BLaER1 (cell line): Measurements from ENCODE around the gene IGLL1.
A peak's percentile ranks its signal among the peaks of the same experiment; 100 is the strongest.
"Not testable (repeated sequence)": the region's sequence is repeated elsewhere in the genome, so short reads cannot be mapped to it uniquely, and the experiment has no call there.

Source experiments
- H3K27ac ChIP-seq: shearing (Covaris generic); formaldehyde crosslinking; 2 replicates; pipeline ENCODE4 v1.8.1; 2022
- H3K27me3 ChIP-seq: shearing (Covaris generic); formaldehyde crosslinking; 2 replicates; pipeline ENCODE4 v1.8.1; 2022
- H3K36me3 ChIP-seq: shearing (Covaris generic); formaldehyde crosslinking; 2 replicates; pipeline ENCODE4 v1.8.1; 2022
- H3K4me1 ChIP-seq: shearing (Covaris generic); formaldehyde crosslinking; 2 replicates; pipeline ENCODE4 v1.8.1; 2022
- H3K4me2 ChIP-seq: shearing (Covaris generic); formaldehyde crosslinking; 2 replicates; pipeline ENCODE4 v1.8.1; 2022
- H3K4me3 ChIP-seq: shearing (Covaris generic); formaldehyde crosslinking; 2 replicates; pipeline ENCODE4 v1.8.1; 2022
- H3K9ac ChIP-seq: shearing (Covaris generic); formaldehyde crosslinking; 2 replicates; pipeline ENCODE4 v1.8.1; 2022
- H3K9me3 ChIP-seq: shearing (Covaris generic); formaldehyde crosslinking; 2 replicates; pipeline ENCODE4 v1.8.1; 2022
- H4K20me1 ChIP-seq: shearing (Covaris generic); formaldehyde crosslinking; 2 replicates; pipeline ENCODE4 v1.8.1; 2022
- Cebpa-rat ChIP-seq: shearing (Covaris generic); IDR thresholded peaks from 2 replicates; pipeline ENCODE4 v1.8.1; 2022

IGLL1 gene

DNA sequence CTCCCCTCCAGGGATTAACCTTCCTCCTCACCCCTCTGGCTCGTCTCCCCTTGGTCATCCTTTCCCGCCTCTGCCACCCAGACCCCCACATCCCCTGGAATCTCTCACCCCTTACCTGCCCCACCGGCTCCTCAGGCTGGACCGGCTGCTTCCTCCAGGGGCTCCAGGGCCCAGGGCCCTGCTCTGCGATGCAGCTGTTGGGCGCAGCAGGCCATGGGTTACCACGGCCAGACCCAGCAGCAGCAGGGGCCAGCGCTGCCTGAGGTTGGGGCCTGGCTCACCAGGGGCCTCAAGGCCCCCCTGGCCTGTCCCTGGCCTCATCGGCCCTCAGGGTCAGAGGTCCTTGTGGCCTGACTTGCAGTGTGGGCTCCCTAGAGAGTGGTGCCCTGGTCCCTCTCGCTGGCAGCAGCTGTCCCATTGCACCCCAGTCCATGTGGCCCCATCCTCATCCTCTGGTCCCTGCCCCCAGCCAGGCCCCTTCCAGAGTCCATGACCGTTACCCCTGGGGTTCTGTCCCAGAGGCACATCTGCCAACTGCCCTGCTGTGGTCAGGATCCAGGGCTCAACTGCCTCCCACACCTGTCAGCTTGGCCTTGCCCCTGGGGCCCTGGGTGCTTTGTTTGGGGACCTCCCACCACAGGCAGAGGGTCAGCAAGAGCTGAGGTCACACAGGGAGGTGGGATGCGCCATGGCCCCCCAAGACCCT is at the start of gene IGLL1:
IGLL1 (minus strand) TSS at position 421 of the 706 bp plus-strand sequence; CDS start at position 321, 100 bp downstream.
- TF ChIP-seq Cebpa-rat = no peak
- Histone ChIP-seq H3K27ac (peak within 1 kb of the TSS; percentile 100), H3K4me2 (peak within 1 kb of the TSS; percentile 100), H3K4me1 (peaks cover 20% of the 10 kb centered on the region), H4K20me1 (no peaks in the 10 kb centered on the region), H3K36me3 (peaks cover 45% of the 10 kb centered on the region), H3K9me3 (no peaks in the 10 kb centered on the region), H3K4me3 (peak within 1 kb of the TSS; percentile 71), H3K27me3 (no peaks in the 10 kb centered on the region), H3K9ac (peak within 1 kb of the TSS; percentile 100)

- not testable (repeated sequence) for H3K9me3 ChIP-seq, H3K4me3 ChIP-seq, H4K20me1 ChIP-seq, H3K27ac ChIP-seq, H3K36me3 ChIP-seq, H3K9ac ChIP-seq, H3K27me3 ChIP-seq
- peaks cover 12% of the 10 kb centered on the region for H3K4me1 ChIP-seq
- H3K4me2 ChIP-seq = peak overlapping the region; percentile 22; the same call in 1 of the 2 replicates
Measured at GRCh38 chr22:23628056-23628743, 48.1 kb upstream of the IGLL1 start.

GRCh38 chr22:23627401-23628055 is 47.4 kb upstream of the IGLL1 start:
- H3K4me1 ChIP-seq = peaks cover 12% of the 10 kb centered on the region
- H4K20me1 ChIP-seq, H3K27me3 ChIP-seq, H3K9me3 ChIP-seq, H3K27ac ChIP-seq, H3K4me3 ChIP-seq, H3K9ac ChIP-seq, H3K36me3 ChIP-seq: not testable (repeated sequence)
- H3K4me2 ChIP-seq = peak overlapping the region; percentile 22; the same call in 1 of the 2 replicates

GRCh38 chr22:23626286-23626975 is 46.3 kb upstream of the IGLL1 start:
- no peaks in the 10 kb centered on the region for H3K9me3 ChIP-seq
- no peak overlapping the region for H3K27ac ChIP-seq
- H4K20me1 ChIP-seq = no peaks in the 10 kb centered on the region
- no peak overlapping the region for H3K4me3 ChIP-seq
- H3K36me3 ChIP-seq = 0 out of 2 replicates have a peak, but pooled peaks cover 3% of the 10 kb centered on the region
- H3K27me3 ChIP-seq = no peaks in the 10 kb centered on the region
- H3K4me2 ChIP-seq = no peak overlapping the region
- H3K9ac ChIP-seq = no peak overlapping the region
- no peak for TF ChIP-seq Cebpa-rat
- peaks cover 12% of the 10 kb centered on the region for H3K4me1 ChIP-seq

- H3K9ac ChIP-seq = no peak overlapping the region
- no peaks in the 10 kb centered on the region for H3K36me3 ChIP-seq
- H3K4me2 ChIP-seq = no peak overlapping the region
- H3K4me3 ChIP-seq = no peak overlapping the region
- no peak for TF ChIP-seq Cebpa-rat
- no peak overlapping the region for H3K27ac ChIP-seq
- no peaks in the 10 kb centered on the region for H3K9me3 ChIP-seq
- H3K27me3 ChIP-seq = no peaks in the 10 kb centered on the region
- H3K4me1 ChIP-seq = peaks cover 5% of the 10 kb centered on the region
- H4K20me1 ChIP-seq = no peaks in the 10 kb centered on the region
Measured at GRCh38 chr22:23622634-23623033, 42.5 kb upstream of the IGLL1 start.

GRCh38 chr22:23621916-23622315 is 41.8 kb upstream of the IGLL1 start:
- not testable (repeated sequence) for H3K4me3 ChIP-seq, H3K36me3 ChIP-seq, H3K4me1 ChIP-seq, H4K20me1 ChIP-seq, H3K9ac ChIP-seq, H3K4me2 ChIP-seq, H3K9me3 ChIP-seq, H3K27me3 ChIP-seq, H3K27ac ChIP-seq

GRCh38 chr22:23621082-23621780 is 41.1 kb upstream of the IGLL1 start:
- Histone ChIP-seq H3K36me3 (no peaks in the 10 kb centered on the region), H3K9me3 (no peaks in the 10 kb centered on the region), H3K27me3 (no peaks in the 10 kb centered on the region), H3K4me3 (no peak overlapping the region), H3K4me2 (no peak overlapping the region), H3K9ac (no peak overlapping the region), H3K4me1 (no peaks in the 10 kb centered on the region), H4K20me1 (no peaks in the 10 kb centered on the region), H3K27ac (no peak overlapping the region)
- TF ChIP-seq Cebpa-rat = no peak

- H3K9ac ChIP-seq = no peak overlapping the region
- TF ChIP-seq Cebpa-rat = no peak
- H3K27me3 ChIP-seq = no peaks in the 10 kb centered on the region
- H3K4me3 ChIP-seq = no peak overlapping the region
- no peak overlapping the region for H3K27ac ChIP-seq
- no peaks in the 10 kb centered on the region for H3K4me1 ChIP-seq
- no peaks in the 10 kb centered on the region for H4K20me1 ChIP-seq
- H3K9me3 ChIP-seq = no peaks in the 10 kb centered on the region
- no peak overlapping the region for H3K4me2 ChIP-seq
- no peaks in the 10 kb centered on the region for H3K36me3 ChIP-seq
Measured at GRCh38 chr22:23613193-23613972, 33.3 kb upstream of the IGLL1 start.
